Neural progenitor cell (in vitro differentiated cells): ENCODE data around the gene ADCY2. TPM values are rescaled to one million over a fixed set of nuclear protein-coding genes. Genes with fewer than 3 reads are reported as not detected.

Experiments used
- DNase-seq: peaks from one replicate; pipeline ENCODE4 v3.0.0-alpha.2; 2016; ENCODE audit warnings: low spot score
- H2AFZ ChIP-seq: fragments of 200-600 bp; sonication (generic); replicated peaks from 2 replicates; pipeline ENCODE4 v1.6.1; 2016; ENCODE audit warnings: antibody characterized with exemption
- H3F3A ChIP-seq: fragments of 200-600 bp; sonication (generic); 2 replicates; pipeline ENCODE4 v1.6.1; 2016; ENCODE audit warnings: antibody characterized with exemption, low read depth
- H3K27ac ChIP-seq: fragments of 200-600 bp; sonication (generic); 2 replicates; pipeline ENCODE4 v1.5.1; 2016; ENCODE audit warnings: mild to moderate bottlenecking
- H3K27me3 ChIP-seq: fragments of 200-600 bp; sonication (generic); 2 replicates; pipeline ENCODE4 v1.6.1; 2016; ENCODE audit warnings: mild to moderate bottlenecking, moderate library complexity
- H3K36me3 ChIP-seq: fragments of 200-600 bp; sonication (generic); 2 replicates; pipeline ENCODE4 v1.5.1; 2016
- H3K4me1 ChIP-seq: fragments of 200-600 bp; sonication (generic); 2 replicates; pipeline ENCODE4 v1.6.1; 2016; ENCODE audit warnings: mixed run types
- H3K4me2 ChIP-seq: fragments of 200-600 bp; sonication (generic); 2 replicates; pipeline ENCODE4 v1.6.1; 2016
- H3K4me3 ChIP-seq: fragments of 200-600 bp; sonication (generic); 2 replicates; pipeline ENCODE4 v1.5.1; 2016
- H3K79me2 ChIP-seq: fragments of 200-600 bp; sonication (generic); 2 replicates; pipeline ENCODE4 v1.6.1; 2016; ENCODE audit warnings: low read depth
- H3K9ac ChIP-seq: fragments of 200-600 bp; sonication (generic); 2 replicates; pipeline ENCODE4 v1.6.1; 2016
- H3K9me3 ChIP-seq: fragments of 200-600 bp; sonication (generic); 2 replicates; pipeline ENCODE4 v1.5.1; 2016; ENCODE audit warnings: low read depth
- H4K20me1 ChIP-seq: fragments of 200-600 bp; sonication (generic); 2 replicates; pipeline ENCODE4 v1.6.1; 2016; ENCODE audit warnings: low read depth
- H3K27ac Mint-ChIP-seq: 3 replicates; pipeline ENCODE4 v1.8.0; 2021; ENCODE audit warnings: mixed read lengths
- H3K27me3 Mint-ChIP-seq: 2 replicates; pipeline ENCODE4 v1.8.0; 2022; ENCODE audit warnings: low read depth, mild to moderate bottlenecking, inconsistent platforms, moderate library complexity, mixed read lengths; ENCODE audit not compliant: insufficient read depth
- H3K36me3 Mint-ChIP-seq: 3 replicates; pipeline ENCODE4 v1.8.0; 2021; ENCODE audit warnings: mixed read lengths
- H3K4me1 Mint-ChIP-seq: 3 replicates; pipeline ENCODE4 v1.8.0; 2021; ENCODE audit warnings: mixed read lengths
- H3K4me3 Mint-ChIP-seq: 3 replicates; pipeline ENCODE4 v1.8.0; 2021; ENCODE audit warnings: mild to moderate bottlenecking, moderate library complexity, mixed read lengths
- H3K9me3 Mint-ChIP-seq: 3 replicates; pipeline ENCODE4 v1.8.0; 2020; ENCODE audit warnings: mixed read lengths
- EZH2 ChIP-seq: fragments of 200-600 bp; sonication (generic); IDR thresholded peaks from 2 replicates; pipeline ENCODE4 v1.6.1; 2017; ENCODE audit warnings: antibody characterized with exemption, mild to moderate bottlenecking, moderate library complexity
- EZH2phosphoT487 ChIP-seq: fragments of 200-600 bp; sonication (generic); IDR thresholded peaks from 2 replicates; pipeline ENCODE4 v1.6.1; 2017; ENCODE audit warnings: antibody characterized with exemption
- total RNA-seq: library from RNA; depleted of rRNA; stranded (reverse); fragments of >200 nt; gene quantifications from 2 replicates; pipeline ENCODE4 v1.2.3, GENCODE V29; 2015; ENCODE audit warnings: low replicate concordance
- TF ChIP-seq, protein P1 (sequence below): fragments of 200-600 bp; sonication (generic); IDR thresholded peaks from 2 replicates; pipeline ENCODE4 v1.5.1; 2017; ENCODE audit warnings: antibody characterized with exemption, mild to moderate bottlenecking

ADCY2 gene
- total RNA-seq, 1 donor from 2014 or later: 1.2 TPM

DNA sequence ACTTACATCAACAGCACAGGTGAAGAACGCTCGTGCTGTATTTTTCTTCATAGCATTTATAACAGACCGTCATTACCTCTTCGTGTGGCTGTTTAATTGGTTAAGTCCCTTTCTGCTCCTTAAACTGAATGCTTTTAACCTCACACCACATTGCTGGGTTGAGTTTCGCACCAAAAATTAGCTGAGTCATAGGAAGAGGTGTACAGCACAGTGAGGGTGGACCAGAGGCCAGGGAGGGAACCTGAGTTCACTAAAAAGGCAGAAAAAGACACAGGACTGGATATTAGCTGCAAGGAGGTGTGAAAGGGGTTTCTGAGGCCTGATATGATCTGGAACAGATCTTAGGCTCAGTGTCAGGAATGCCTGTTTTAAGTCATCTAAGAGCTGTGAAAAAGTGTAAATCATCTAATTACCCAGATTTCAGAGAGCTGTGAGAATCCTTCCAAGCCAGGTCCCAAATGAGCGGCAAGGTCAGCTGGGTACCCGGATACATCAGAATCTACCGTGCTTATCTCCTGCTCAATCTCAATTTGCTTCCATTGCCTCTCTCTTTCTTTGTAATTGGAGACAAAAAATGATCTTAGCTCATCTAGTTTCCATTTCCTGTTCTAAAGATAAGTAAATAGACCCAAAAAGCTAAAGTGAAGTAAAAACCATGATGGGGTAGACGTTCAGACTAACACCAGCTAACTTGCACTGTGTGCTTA lies 462.1 kb downstream of the ADCY2 start:
- no peak overlapping the region for H3K4me3 Mint-ChIP-seq
- no peak overlapping the region for H3K27ac ChIP-seq
- H3K27me3 ChIP-seq: no peaks in the 10 kb centered on the region
- no peaks in the 10 kb centered on the region for H3K27me3 Mint-ChIP-seq
- H3K4me3 ChIP-seq: no peak overlapping the region
- no peak overlapping the region for H3K4me2 ChIP-seq
- no peak overlapping the region for H2AFZ ChIP-seq
- no peak overlapping the region for H3K9ac ChIP-seq
- no peak for TF ChIP-seq EZH2
- TF ChIP-seq, protein P1, sequence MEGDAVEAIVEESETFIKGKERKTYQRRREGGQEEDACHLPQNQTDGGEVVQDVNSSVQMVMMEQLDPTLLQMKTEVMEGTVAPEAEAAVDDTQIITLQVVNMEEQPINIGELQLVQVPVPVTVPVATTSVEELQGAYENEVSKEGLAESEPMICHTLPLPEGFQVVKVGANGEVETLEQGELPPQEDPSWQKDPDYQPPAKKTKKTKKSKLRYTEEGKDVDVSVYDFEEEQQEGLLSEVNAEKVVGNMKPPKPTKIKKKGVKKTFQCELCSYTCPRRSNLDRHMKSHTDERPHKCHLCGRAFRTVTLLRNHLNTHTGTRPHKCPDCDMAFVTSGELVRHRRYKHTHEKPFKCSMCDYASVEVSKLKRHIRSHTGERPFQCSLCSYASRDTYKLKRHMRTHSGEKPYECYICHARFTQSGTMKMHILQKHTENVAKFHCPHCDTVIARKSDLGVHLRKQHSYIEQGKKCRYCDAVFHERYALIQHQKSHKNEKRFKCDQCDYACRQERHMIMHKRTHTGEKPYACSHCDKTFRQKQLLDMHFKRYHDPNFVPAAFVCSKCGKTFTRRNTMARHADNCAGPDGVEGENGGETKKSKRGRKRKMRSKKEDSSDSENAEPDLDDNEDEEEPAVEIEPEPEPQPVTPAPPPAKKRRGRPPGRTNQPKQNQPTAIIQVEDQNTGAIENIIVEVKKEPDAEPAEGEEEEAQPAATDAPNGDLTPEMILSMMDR: no peak
- H3K36me3 Mint-ChIP-seq: peaks cover 17% of the 10 kb centered on the region
- no peak for DNase-seq
- no peak overlapping the region for H3K27ac Mint-ChIP-seq
- no peaks in the 10 kb centered on the region for H3K4me1 ChIP-seq
- H3K79me2 ChIP-seq: no peaks in the 10 kb centered on the region
- H4K20me1 ChIP-seq: no peaks in the 10 kb centered on the region
- H3F3A ChIP-seq: peaks cover 6% of the 10 kb centered on the region
- no peaks in the 10 kb centered on the region for H3K9me3 Mint-ChIP-seq
- H3K36me3 ChIP-seq: no peaks in the 10 kb centered on the region
- H3K4me1 Mint-ChIP-seq: peaks cover 7% of the 10 kb centered on the region
- H3K9me3 ChIP-seq: no peaks in the 10 kb centered on the region

- peaks cover 44% of the 10 kb centered on the region for H3K79me2 ChIP-seq
- Mint-ChIP-seq H3K4me1 (peaks cover 19% of the 10 kb centered on the region), H3K9me3 (no peaks in the 10 kb centered on the region), H3K27me3 (no peaks in the 10 kb centered on the region), H3K4me3 (no peak overlapping the region), H3K36me3 (peaks cover 8% of the 10 kb centered on the region), H3K27ac (no peak overlapping the region)
- no peak overlapping the region for H3K4me3 ChIP-seq
- no peaks in the 10 kb centered on the region for H3K9me3 ChIP-seq
- H3K4me1 ChIP-seq: peaks cover 12% of the 10 kb centered on the region
- peaks cover 4% of the 10 kb centered on the region for H3K36me3 ChIP-seq
- H4K20me1 ChIP-seq: peaks cover 21% of the 10 kb centered on the region
- no peaks in the 10 kb centered on the region for H3K27me3 ChIP-seq
- no peak overlapping the region for H3K4me2 ChIP-seq
- no peaks in the 10 kb centered on the region for H3F3A ChIP-seq
- no peak for DNase-seq
- no peak overlapping the region for H3K27ac ChIP-seq
- H2AFZ ChIP-seq: no peak overlapping the region
- no peak overlapping the region for H3K9ac ChIP-seq
- no peak for TF ChIP-seq EZH2
- TF ChIP-seq EZH2phosphoT487: no peak
- TF ChIP-seq, protein P1: no peak
These were observed 470.3 kb downstream of the ADCY2 start for GRCh38 chr5:7866196-7866595.

- no peak overlapping the region for H2AFZ ChIP-seq
- no peaks in the 10 kb centered on the region for H3K27me3 ChIP-seq
- no peaks in the 10 kb centered on the region for H3F3A ChIP-seq
- H3K9ac ChIP-seq: no peak overlapping the region
- H3K27ac ChIP-seq: no peak overlapping the region
- no peaks in the 10 kb centered on the region for H3K9me3 ChIP-seq
- no peak overlapping the region for H3K4me2 ChIP-seq
- Mint-ChIP-seq H3K9me3 (no peaks in the 10 kb centered on the region), H3K4me1 (peaks cover 19% of the 10 kb centered on the region), H3K27me3 (no peaks in the 10 kb centered on the region), H3K4me3 (peak overlapping the region; percentile 52), H3K27ac (no peak overlapping the region), H3K36me3 (peaks cover 8% of the 10 kb centered on the region)
- H3K36me3 ChIP-seq: peaks cover 4% of the 10 kb centered on the region
- no peak for TF ChIP-seq EZH2
- no peak for TF ChIP-seq EZH2phosphoT487
- TF ChIP-seq, protein P1: no peak
- peaks cover 54% of the 10 kb centered on the region for H3K79me2 ChIP-seq
- H3K4me3 ChIP-seq: no peak overlapping the region
- H3K4me1 ChIP-seq: peaks cover 12% of the 10 kb centered on the region
- peaks cover 25% of the 10 kb centered on the region for H4K20me1 ChIP-seq
- no peak for DNase-seq
These were observed 471.3 kb downstream of the ADCY2 start for GRCh38 chr5:7867260-7867659.
